Activated CD4-positive, alpha-beta T cell treated with anti-CD3 and anti-CD28 coated beads, Interleukin-2, amount 50 U/mL, for 16 hours (primary cell): ENCODE results near the gene TANC1.

ENCODE experiments used
- DNase-seq: peaks from one replicate; pipeline ENCODE4 v3.0.0-alpha.2; 2020

TANC1 gene

GRCh38 chr2:159206736-159207380, 238.4 kb downstream of the TANC1 start:
- DNase-seq = no peak

- DNase-seq = no peak
Observed at GRCh38 chr2:159208438-159208837, 240.0 kb downstream of the TANC1 start.

- no peak for DNase-seq
Observed at GRCh38 chr2:159209341-159210306, 241.2 kb downstream of the TANC1 start.

- DNase-seq = no peak
Observed at GRCh38 chr2:159211447-159212396, 243.3 kb downstream of the TANC1 start.

- DNase-seq = no peak
Observed at GRCh38 chr2:159213296-159213695, 244.9 kb downstream of the TANC1 start.

- DNase-seq = no peak
Observed at GRCh38 chr2:159214325-159214865, 246.0 kb downstream of the TANC1 start.

- no peak for DNase-seq
Observed at GRCh38 chr2:159215116-159215515, 246.7 kb downstream of the TANC1 start.

- DNase-seq = no peak
Observed at GRCh38 chr2:159217676-159218075, 249.2 kb downstream of the TANC1 start.

GRCh38 chr2:159218389-159218788, 249.9 kb downstream of the TANC1 start:
- no peak for DNase-seq

GRCh38 chr2:159219394-159219998, 251.1 kb downstream of the TANC1 start:
- no peak for DNase-seq

- no peak for DNase-seq
Observed at GRCh38 chr2:159224061-159224813, 255.8 kb downstream of the TANC1 start.

- DNase-seq = no peak
Observed at GRCh38 chr2:159225025-159226016, 256.9 kb downstream of the TANC1 start.

GRCh38 chr2:159226059-159226461, 257.6 kb downstream of the TANC1 start:
- DNase-seq = peak; percentile 51

- DNase-seq = no peak
Observed at GRCh38 chr2:159226608-159227385, 258.4 kb downstream of the TANC1 start.

GRCh38 chr2:159227467-159227866, 259.0 kb downstream of the TANC1 start:
- no peak for DNase-seq

- DNase-seq = no peak
Observed at GRCh38 chr2:159228081-159228581, 259.7 kb downstream of the TANC1 start.

GRCh38 chr2:159229476-159230144, 261.2 kb downstream of the TANC1 start:
- no peak for DNase-seq

- no peak for DNase-seq
Observed at GRCh38 chr2:159230145-159230877, 261.9 kb downstream of the TANC1 start.
